ENCODE data around the gene FNDC3B.

- TF ChIP-seq POLR2AphosphoS5 (IDR thresholded peaks at IDR 0.05; ENCODE audit: low read depth, low read length) (no peak), REST (IDR thresholded peaks at IDR 0.05; ENCODE audit: insufficient read depth in 1 of 2, low read depth in 2 of 2, low read length in 2 of 2) (no peak), TAF1 (IDR thresholded peaks at IDR 0.05; ENCODE audit: borderline replicate concordance, insufficient read depth, low read length) (no peak), SIN3A (IDR thresholded peaks at IDR 0.05; ENCODE audit: borderline replicate concordance, insufficient read depth, low read length) (no peak), FOXP2 (optimal IDR thresholded peaks at IDR 0.05; ENCODE audit: borderline replicate concordance, extremely low read depth, extremely low read length, insufficient read depth) (no peak)
These were observed 67.6 kb downstream of the FNDC3B start for GRCh38 chr3:172106989-172107388.

Data from PFSK-1 (cell line).